Large intestine (tissue), 3 donors: ENCODE data around the gene BANF2. TPM values are rescaled to one million over a fixed set of nuclear protein-coding genes. Genes with fewer than 3 reads are reported as not detected.
"Not testable (repeated sequence)": the region's sequence is repeated elsewhere in the genome, so short reads cannot be mapped to it uniquely, and the experiment has no call there.

ENCODE experiments used
- DNase-seq, 2 donors: peaks; one replicate each; pipeline versions ENCODE4 v3.0.0 to v3.0.0-alpha.2; 2013
- H3K27ac ChIP-seq: one replicate; pipeline ENCODE4 v1.5.1; 2013; ENCODE audit warnings: low read length
- H3K27me3 ChIP-seq: 2 replicates; pipeline ENCODE4 v1.6.1; 2013; ENCODE audit warnings: low read length; ENCODE audit not compliant: control insufficient read depth, insufficient read depth
- H3K36me3 ChIP-seq: 2 replicates; pipeline ENCODE4 v1.6.1; 2013; ENCODE audit warnings: low read length; ENCODE audit not compliant: control insufficient read depth, insufficient read depth
- H3K4me1 ChIP-seq: one replicate; pipeline ENCODE4 v1.6.1; 2013; ENCODE audit warnings: low read length; ENCODE audit not compliant: control insufficient read depth, insufficient read depth
- H3K4me3 ChIP-seq: one replicate; pipeline ENCODE4 v1.5.1; 2013; ENCODE audit warnings: low read length
- H3K9me3 ChIP-seq: one replicate; pipeline ENCODE4 v1.6.1; 2013; ENCODE audit warnings: mild to moderate bottlenecking, low read depth, low read length, moderate library complexity; ENCODE audit not compliant: control insufficient read depth
- WGBS: methylation state at CpG from one replicate; pipeline ENCODE4 v1.1.5; 2013; ENCODE audit warnings: low lambda C conversion rate; ENCODE audit not compliant: insufficient coverage; 5-methylcytosine and 5-hydroxymethylcytosine counted together
- polyA plus RNA-seq: library from polyadenylated mRNA; unstranded; fragments of 120-200 nt; gene quantifications from one replicate; pipeline ENCODE4 v1.2.1, GENCODE V29; 2013

Gene BANF2
- polyA plus RNA-seq, 1 donor, result not detected

GRCh38 chr20:17696287-17696686 is 3.5 kb upstream of the BANF2 start:
- Histone ChIP-seq H3K4me1 (peaks cover 27% of the 10 kb centered on the region), H3K27me3 (no peaks in the 10 kb centered on the region), H3K4me3 (no peak overlapping the region), H3K27ac (no peak overlapping the region), H3K36me3 (no peaks in the 10 kb centered on the region), H3K9me3 (no peaks in the 10 kb centered on the region)
- WGBS, result no CpG with 5 or more reads among the region's 1 CpG
- DNase-seq, result no peak

DNA sequence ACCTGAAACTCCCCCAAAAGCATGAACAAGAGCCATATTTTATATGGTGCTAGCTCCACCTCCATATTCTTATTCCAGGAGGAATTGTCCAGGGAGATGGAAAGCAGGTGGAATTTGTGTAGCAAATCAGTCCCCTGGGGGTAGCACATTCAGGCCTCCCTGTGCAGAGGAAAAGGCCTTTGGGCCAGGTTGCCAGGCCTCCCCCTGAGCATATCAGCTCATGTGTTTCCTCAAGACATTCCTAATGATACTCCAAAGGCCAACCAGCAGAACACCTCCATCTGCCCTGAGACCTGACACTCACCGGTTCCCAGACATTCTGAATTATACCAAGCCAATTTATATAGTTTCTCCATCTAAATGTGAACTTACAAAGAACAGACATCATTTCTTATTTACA is 2.6 kb upstream of the BANF2 start:
- Histone ChIP-seq H3K36me3 (no peaks in the 10 kb centered on the region), H3K27ac (no peak overlapping the region), H3K4me1 (peaks cover 27% of the 10 kb centered on the region), H3K27me3 (no peaks in the 10 kb centered on the region), H3K4me3 (no peak overlapping the region), H3K9me3 (no peaks in the 10 kb centered on the region)
- DNase-seq, result no peak
- WGBS, result 60% methylated on average over 1 of the region's 1 CpG

- peak overlapping the region; percentile 56 for H3K27ac ChIP-seq
- no peaks in the 10 kb centered on the region for H3K36me3 ChIP-seq
- no peaks in the 10 kb centered on the region for H3K9me3 ChIP-seq
- no CpG with 5 or more reads among the region's 5 CpGs for WGBS
- H3K27me3 ChIP-seq, result no peaks in the 10 kb centered on the region
- peak in 1 of 2 donors; percentile 63 for DNase-seq
- peaks cover 27% of the 10 kb centered on the region for H3K4me1 ChIP-seq
- H3K4me3 ChIP-seq, result no peak overlapping the region
These were observed 1.4 kb upstream of the BANF2 start for GRCh38 chr20:17698384-17698783.

- Histone ChIP-seq H3K36me3 (no peaks in the 10 kb centered on the region), H3K27me3 (no peaks in the 10 kb centered on the region), H3K4me1 (peaks cover 34% of the 10 kb centered on the region), H3K4me3 (no peak overlapping the region), H3K9me3 (no peaks in the 10 kb centered on the region), H3K27ac (no peak overlapping the region)
- WGBS, result no CpG with 5 or more reads among the region's 7 CpGs
- no peak for DNase-seq
These were observed 871 bp downstream of the BANF2 start for GRCh38 chr20:17700637-17701036.

DNA sequence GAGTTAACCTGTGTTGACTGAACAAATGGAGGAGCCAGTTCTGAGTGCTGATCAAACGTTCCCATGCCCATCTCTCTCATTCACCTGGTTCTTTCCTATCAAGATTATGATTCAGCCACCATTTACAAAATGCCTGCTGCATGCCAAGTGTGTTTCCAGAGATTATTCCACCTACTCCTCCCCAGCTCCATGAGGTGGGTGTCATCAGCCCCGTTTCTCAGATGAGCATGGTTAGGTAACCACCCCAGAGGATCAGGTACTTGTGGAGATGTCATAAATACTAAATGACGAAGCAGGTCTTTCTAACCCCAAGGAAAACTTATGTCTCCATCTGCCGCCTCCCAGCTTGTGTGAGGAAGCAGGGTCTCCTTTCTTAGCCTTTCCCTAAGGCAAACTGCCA is 2.1 kb downstream of the BANF2 start:
- Histone ChIP-seq H3K27me3 (no peaks in the 10 kb centered on the region), H3K4me3 (no peak overlapping the region), H3K27ac (no peak overlapping the region), H3K36me3 (no peaks in the 10 kb centered on the region), H3K4me1 (peaks cover 43% of the 10 kb centered on the region), H3K9me3 (no peaks in the 10 kb centered on the region)
- DNase-seq, result no peak
- WGBS, result no CpG with 5 or more reads among the region's 4 CpGs

- H3K27ac ChIP-seq, result no peak overlapping the region
- DNase-seq, result peak in 1 of 2 donors; percentile 52
- peaks cover 41% of the 10 kb centered on the region for H3K4me1 ChIP-seq
- H3K36me3 ChIP-seq, result no peaks in the 10 kb centered on the region
- no CpG with 5 or more reads among the region's 5 CpGs for WGBS
- H3K9me3 ChIP-seq, result no peaks in the 10 kb centered on the region
- no peaks in the 10 kb centered on the region for H3K27me3 ChIP-seq
- no peak overlapping the region for H3K4me3 ChIP-seq
These were observed 5.0 kb downstream of the BANF2 start for GRCh38 chr20:17704589-17705317.

DNA sequence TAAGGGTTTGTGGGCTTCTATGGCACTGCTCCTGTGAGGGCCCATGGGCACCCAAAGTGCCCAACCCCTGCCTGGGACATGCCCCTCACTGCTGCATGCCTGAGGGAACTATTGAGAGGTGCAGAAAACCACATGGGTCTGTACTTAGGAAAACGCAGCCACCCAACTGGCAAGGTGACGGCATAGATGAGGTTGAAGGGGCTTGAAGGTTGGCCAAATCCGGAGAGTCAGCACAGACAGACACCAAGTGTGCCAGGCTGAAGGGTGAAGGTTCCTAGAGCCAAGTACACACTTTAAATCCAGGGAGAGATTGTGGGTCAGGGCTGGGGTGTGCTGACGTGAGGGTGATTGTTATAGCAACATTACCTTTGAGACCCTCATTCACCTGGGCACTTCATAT is 6.2 kb downstream of the BANF2 start:
- no CpG with 5 or more reads among the region's 4 CpGs for WGBS
- Histone ChIP-seq H3K4me1 (peaks cover 42% of the 10 kb centered on the region), H3K9me3 (no peaks in the 10 kb centered on the region), H3K27me3 (no peaks in the 10 kb centered on the region), H3K36me3 (no peaks in the 10 kb centered on the region), H3K4me3 (no peak overlapping the region), H3K27ac (no peak overlapping the region)
- DNase-seq, result no peak

GRCh38 chr20:17706632-17707031 is 6.9 kb downstream of the BANF2 start:
- H3K9me3 ChIP-seq, result no peaks in the 10 kb centered on the region
- no peaks in the 10 kb centered on the region for H3K27me3 ChIP-seq
- WGBS, result no CpG with 5 or more reads among the region's 3 CpGs
- no peaks in the 10 kb centered on the region for H3K36me3 ChIP-seq
- H3K4me3 ChIP-seq, result no peak overlapping the region
- peak in 1 of 2 donors; percentile 69 for DNase-seq
- no peak overlapping the region for H3K27ac ChIP-seq
- H3K4me1 ChIP-seq, result peaks cover 49% of the 10 kb centered on the region

DNA sequence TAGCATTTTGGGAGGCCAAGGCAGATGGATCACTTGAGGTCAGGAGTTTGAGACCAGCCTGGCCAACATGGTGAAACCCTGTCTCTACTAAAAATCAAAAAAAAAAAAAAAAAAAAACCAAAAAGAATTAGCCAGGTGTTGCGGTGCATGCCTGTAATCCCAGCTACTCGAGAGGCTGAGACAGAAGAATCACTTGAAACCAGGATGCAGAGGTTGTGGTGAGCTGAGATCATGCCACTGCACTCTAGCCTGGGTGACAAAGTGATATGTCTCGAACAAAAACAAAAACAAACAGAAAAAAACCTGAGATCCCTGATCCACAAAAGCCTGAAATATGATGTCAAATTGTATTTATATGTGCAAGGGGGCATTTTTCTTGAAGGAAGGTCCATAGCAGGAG is 8.2 kb downstream of the BANF2 start:
- H3K9me3 ChIP-seq, DNase-seq, H3K36me3 ChIP-seq, H3K27me3 ChIP-seq, H3K4me3 ChIP-seq, H3K27ac ChIP-seq: not testable (repeated sequence)
- H3K4me1 ChIP-seq, result peaks cover 54% of the 10 kb centered on the region
- WGBS, result no CpG with 5 or more reads among the region's 3 CpGs

DNA sequence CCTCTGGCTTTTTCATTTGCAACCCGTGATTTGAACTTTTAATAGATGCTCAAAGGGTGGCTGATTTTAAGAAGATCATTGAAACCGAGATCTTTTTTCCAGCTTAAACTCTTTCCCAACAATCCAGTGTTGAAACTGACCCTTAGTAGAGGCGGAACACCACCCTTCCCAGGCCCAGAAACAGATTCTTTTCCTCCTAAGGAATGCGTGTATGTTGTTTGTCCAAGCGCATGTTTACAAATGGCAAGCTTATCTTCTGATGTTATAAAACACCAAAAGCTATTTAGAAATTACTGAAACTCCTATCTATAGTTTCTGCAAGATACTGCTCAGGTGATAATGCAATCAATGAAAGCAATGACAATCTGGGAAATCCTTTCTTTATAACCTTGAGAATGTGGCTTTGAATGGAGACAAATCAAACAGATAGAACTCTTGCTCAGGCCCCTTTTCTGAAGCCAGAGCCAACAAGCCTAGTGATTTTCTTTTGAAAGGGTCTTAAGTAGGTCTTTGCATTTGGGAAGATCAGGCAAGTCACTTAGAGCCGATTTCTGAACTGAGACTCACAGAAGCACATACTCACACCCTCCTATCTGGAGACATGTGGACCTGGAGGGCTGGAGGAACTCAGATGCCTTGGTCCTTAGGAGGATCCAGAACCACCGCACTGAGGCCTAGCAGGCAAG is 9.1 kb downstream of the BANF2 start:
- peaks cover 54% of the 10 kb centered on the region for H3K4me1 ChIP-seq
- H3K4me3 ChIP-seq, result no peak overlapping the region
- no peaks in the 10 kb centered on the region for H3K27me3 ChIP-seq
- 43% methylated on average over 1 of the region's 7 CpGs for WGBS
- peak in 1 of 2 donors; percentile 36 for DNase-seq
- H3K9me3 ChIP-seq, result no peaks in the 10 kb centered on the region
- H3K36me3 ChIP-seq, result no peaks in the 10 kb centered on the region
- peak overlapping the region; percentile 49 for H3K27ac ChIP-seq
